K562 (cell line): ENCODE measurements around the gene IRF2. TPM values are rescaled to one million over a fixed set of nuclear protein-coding genes. Genes with fewer than 3 reads are reported as not detected.

Source experiments
- ATAC-seq: fragments of 200-7000 bp; cut with Tn5 transposase; 3 replicates; pipeline ENCODE4 v1.9.1; 2020; ENCODE audit warnings: moderate library complexity
- BruUV-seq: library from RNA; stranded (reverse); fragments of 400-500 nt; replicated peaks from 2 replicates; lab custom pipeline; 2021; lab: Mats Ljungman, UMichigan
- CTCF ChIA-PET: fragments of 300-600 bp; formaldehyde crosslinking; extraction: SDS; loops from one replicate; lab custom pipeline; 2021; ENCODE audit warnings: low intra/inter-chr PET ratio; lab: Yijun Ruan, JAX
- POLR2A ChIA-PET: fragments of 300-600, 350-650 bp; sonication (Branson Sonifier 250); formaldehyde crosslinking; extraction: SDS; loops from one replicate; lab custom pipeline; 2021; ENCODE audit warnings: antibody characterized with exemption, inconsistent platforms; lab: Yijun Ruan, JAX
- DNase-seq, 4 experiments: peaks; one replicate each; pipeline versions ENCODE4 v3.0.0 to v3.0.0-alpha.2; 2011 to 2018; ENCODE audit warnings: low spot score in 3 of 4, mixed read lengths in 3 of 4; ENCODE audit errors: extremely low read depth in 1 of 4
- FAIRE-seq: peaks from 2 replicates; lab custom pipeline; 2011; peaks lifted over from hg19 to GRCh38; lab: Jason Lieb, UNC
- H2AFZ ChIP-seq: 2 replicates; pipeline ENCODE4 v1.6.0; 2011; ENCODE audit warnings: low read depth, low read length, control low read depth, inconsistent platforms
- H3K27ac ChIP-seq: fragments of 200-600 bp; 3 replicates; pipeline ENCODE4 v1.8.0; 2011; ENCODE audit warnings: low read depth, mild to moderate bottlenecking, control low read depth, inconsistent platforms, low read length, moderate library complexity, mixed read lengths; ENCODE audit errors: extremely low read depth
- H3K27me3 ChIP-seq, 2 experiments: fragments of 300-600 bp in 1 of 2; 2 replicates in 1 of 2; 3 replicates in 1 of 2; pipeline versions ENCODE4 v1.6.0 to v1.8.0; 2011; ENCODE audit warnings: inconsistent platforms in 2 of 2, low read length in 2 of 2, mild to moderate bottlenecking in 1 of 2, mixed read lengths in 1 of 2, moderate library complexity in 1 of 2; ENCODE audit not compliant: control insufficient read depth in 2 of 2, insufficient read depth in 2 of 2
- H3K36me3 ChIP-seq: fragments of 300-600 bp; 3 replicates; pipeline ENCODE4 v1.8.0; 2011; ENCODE audit warnings: mild to moderate bottlenecking, low read length, inconsistent platforms; ENCODE audit not compliant: control insufficient read depth, insufficient read depth
- H3K4me1 ChIP-seq, 2 experiments: fragments of 200-600 bp in 1 of 2; replicated peaks in 1 of 2; 2 replicates in 1 of 2; 3 replicates in 1 of 2; pipeline versions ENCODE4 v1.5.1 to v1.8.0; 2011; ENCODE audit warnings: inconsistent platforms in 2 of 2, low read length in 2 of 2, mild to moderate bottlenecking in 1 of 2, mixed read lengths in 1 of 2, moderate library complexity in 1 of 2; ENCODE audit not compliant: control insufficient read depth in 2 of 2, insufficient read depth in 2 of 2
- H3K4me2 ChIP-seq: 2 replicates; pipeline ENCODE4 v1.6.1; 2011; ENCODE audit warnings: low read length, control low read depth, inconsistent platforms, mixed read lengths; ENCODE audit not compliant: insufficient read depth
- H3K4me3 ChIP-seq: fragments of 200-600 bp; sonication (generic), shearing (Covaris generic); 2 replicates; pipeline ENCODE4 v1.5.1; 2016; ENCODE audit warnings: control low read depth, inconsistent platforms
- H3K79me2 ChIP-seq: fragments of 200-600 bp; 3 replicates; pipeline ENCODE4 v1.8.0; 2011; ENCODE audit warnings: low read length, inconsistent platforms; ENCODE audit not compliant: control insufficient read depth, insufficient read depth
- H3K9ac ChIP-seq, 2 experiments: 2 replicates each; pipeline versions ENCODE4 v1.6.0 to v1.6.1; 2011; ENCODE audit warnings: low read depth in 2 of 2, low read length in 2 of 2, control low read depth in 1 of 2, inconsistent platforms in 1 of 2, mild to moderate bottlenecking in 1 of 2, mixed read lengths in 1 of 2; ENCODE audit not compliant: insufficient read depth in 1 of 2
- H3K9me1 ChIP-seq: one replicate; pipeline ENCODE4 v1.6.0; 2011; ENCODE audit warnings: inconsistent platforms, mild to moderate bottlenecking, low read length, moderate library complexity; ENCODE audit not compliant: control insufficient read depth, insufficient read depth
- H3K9me3 ChIP-seq: replicated peaks from 2 replicates; pipeline ENCODE4 v1.5.1; 2011; ENCODE audit warnings: low read depth, low read length, inconsistent platforms; ENCODE audit not compliant: control insufficient read depth, insufficient read depth
- H4K20me1 ChIP-seq: replicated peaks from 2 replicates; pipeline ENCODE4 v1.6.1; 2011; ENCODE audit warnings: low read length, inconsistent platforms, mixed read lengths; ENCODE audit not compliant: control insufficient read depth, insufficient read depth
- E2F3 ChIP-seq: fragments of 250-450 bp; sonication (Bioruptor Pico); IDR thresholded peaks from 2 replicates; pipeline ENCODE4 v1.4.0; 2020; ENCODE audit warnings: mild to moderate bottlenecking
- ILF3 ChIP-seq: fragments of 450-650 bp; IDR thresholded peaks from 2 replicates; pipeline ENCODE4 v1.6.1; 2018; ENCODE audit warnings: antibody characterized with exemption, mild to moderate bottlenecking, moderate library complexity, borderline replicate concordance
- KLF6 ChIP-seq: fragments of 250-450 bp; sonication (Bioruptor Pico); IDR thresholded peaks from 2 replicates; pipeline ENCODE4 v1.4.0; 2020; ENCODE audit warnings: mild to moderate bottlenecking, moderate library complexity, borderline replicate concordance
- LEF1 ChIP-seq: fragments of 450-650 bp; IDR thresholded peaks from 2 replicates; pipeline ENCODE4 v1.6.1; 2016; ENCODE audit warnings: mild to moderate bottlenecking
- MITF ChIP-seq: IDR thresholded peaks from 2 replicates; pipeline ENCODE4 v1.6.1; 2014; ENCODE audit warnings: antibody characterized with exemption
- NR1H2 ChIP-seq: sonication (generic); formaldehyde crosslinking; IDR thresholded peaks from 2 replicates; pipeline ENCODE4 v1.4.0; 2020; ENCODE audit warnings: mild to moderate bottlenecking, missing genetic modification reagents
- NR2C1 ChIP-seq, 2 experiments: fragments of 450-650 bp; IDR thresholded peaks; 2 replicates each; pipeline ENCODE4 v1.6.1; 2017; ENCODE audit warnings: mild to moderate bottlenecking in 2 of 2, antibody characterized with exemption in 1 of 2, inconsistent platforms in 1 of 2, missing compliant biosample characterization in 1 of 2, missing genetic modification characterization in 1 of 2
- PRPF4 ChIP-seq: fragments of 200-400 bp; formaldehyde crosslinking; IDR thresholded peaks from one replicate; pipeline ENCODE4 v1.6.1; 2017; ENCODE audit warnings: low read length, low read depth, mild to moderate bottlenecking; ENCODE audit not compliant: insufficient read depth, poor library complexity, severe bottlenecking
- WHSC1 ChIP-seq: IDR thresholded peaks from one replicate; pipeline ENCODE4 v1.6.1; 2012; ENCODE audit warnings: low read length, control low read depth, inconsistent platforms
- ZFX ChIP-seq: sonication (generic); formaldehyde crosslinking; IDR thresholded peaks from 2 replicates; pipeline ENCODE4 v1.8.0; 2022; ENCODE audit warnings: mild to moderate bottlenecking, missing genetic modification reagents, moderate library complexity
- ZNF184 ChIP-seq: sonication (generic); formaldehyde crosslinking; IDR thresholded peaks from 2 replicates; pipeline ENCODE4 v1.5.0; 2020; ENCODE audit warnings: missing genetic modification reagents
- ZNF232 ChIP-seq: sonication (generic); formaldehyde crosslinking; IDR thresholded peaks from 2 replicates; pipeline ENCODE4 v1.8.0; 2022; ENCODE audit warnings: mild to moderate bottlenecking, missing genetic modification reagents
- ZNF384 ChIP-seq: IDR thresholded peaks from 2 replicates; pipeline ENCODE4 v1.6.1; 2012; ENCODE audit warnings: low read depth, low read length, improper control_type of control experiment
- ZNF561 ChIP-seq: fragments of 450-650 bp; formaldehyde crosslinking; conservative IDR thresholded peaks from 2 replicates; pipeline ENCODE4 v1.4.0; 2020; ENCODE audit warnings: mild to moderate bottlenecking, moderate library complexity
- ZNF76 ChIP-seq: fragments of 250-450 bp; sonication (Bioruptor Pico); IDR thresholded peaks from 2 replicates; pipeline ENCODE4 v1.4.0; 2020; ENCODE audit warnings: mild to moderate bottlenecking, moderate library complexity, borderline replicate concordance
- WGBS: fragments of 100-300 bp; shearing (Covaris generic); methylation state at CpG from one replicate; pipeline ENCODE4 v1.1.6; 2016; ENCODE audit warnings: low coverage, mixed read lengths; ENCODE audit not compliant: insufficient coverage; ENCODE audit errors: missing lambda C conversion rate; 5-methylcytosine and 5-hydroxymethylcytosine counted together
- in situ Hi-C: fragments of 300-500 bp; cut with MboI; formaldehyde crosslinking; loops from 4 replicates; pipeline ENCODE4 v1.15.0; 2018; ENCODE audit warnings: inconsistent platforms, mixed read lengths
- intact Hi-C: fragments of 100-400 bp; cut with micrococcal nuclease; formaldehyde crosslinking; loops from 2 replicates; pipeline ENCODE4 v1.14.2; 2022
- polyA plus RNA-seq, 8 experiments: library from polyadenylated mRNA; depleted of rRNA in 4 of 8; stranded (reverse) in 5 of 8; unstranded in 3 of 8; fragments of >200 nt; fragmentation: Nextera tagmentation in 2 of 8; fragmentation: Illumina TruSeq in 1 of 8; extraction: Ambion mirVana in 2 of 8; extraction: Trizol in 1 of 8; gene quantifications; 2 replicates each; pipeline versions ENCODE4 v1.2.1 to v1.2.3, GENCODE V29; 2011 to 2014; ENCODE audit warnings: inconsistent platforms in 1 of 8, missing spikeins in 1 of 8
- total RNA-seq, 7 experiments: library from RNA; depleted of rRNA in 6 of 7; stranded (reverse); fragments of >200 nt in 6 of 7; fragmentation: Illumina TruSeq in 2 of 7; extraction: Trizol in 2 of 7; gene quantifications; 2 replicates each; pipeline versions ENCODE4 v1.2.1 to v1.2.3, GENCODE V29; 2011 to 2021; ENCODE audit warnings: low replicate concordance in 1 of 7

IRF2 gene
- total and polyA plus RNA-seq, 9 of the 15 experiments (the other 6 are each of a cell fraction or from before 2014, with no cell fraction given) = 7.1 to 17.1 (median 11.3) TPM

- H3K79me2 ChIP-seq = no peaks in the 10 kb centered on the region
- peak overlapping the region; percentile 95 for H2AFZ ChIP-seq
- POLR2A ChIA-PET = interaction anchor here (2.5 kb wide), 1 partner anchor 8 kb away, joined by 11 read pairs; no protein-coding TSS in a partner anchor
- H3K27me3 ChIP-seq = no peaks in the 10 kb centered on the region
- no peaks in the 10 kb centered on the region for H3K36me3 ChIP-seq
- H3K4me1 ChIP-seq = peaks cover 0 to 10% of the 10 kb centered on the region in 2 experiments; a peak in 3 of 5 replicates
- no peaks in the 10 kb centered on the region for H3K9me3 ChIP-seq
- H3K4me3 ChIP-seq = no peak overlapping the region
- no peaks in the 10 kb centered on the region for H4K20me1 ChIP-seq
- peak; percentile 6; the same call in 1 of the 3 replicates for ATAC-seq
- CTCF ChIA-PET = no interaction called here
- H3K9me1 ChIP-seq = no peaks in the 10 kb centered on the region
- no TSS peak for BruUV-seq
- no peak for TF ChIP-seq NR1H2
- TF ChIP-seq PRPF4 = no peak
- TF ChIP-seq KLF6 (CRISPR knock-in tag) = no peak
- no peak for TF ChIP-seq LEF1
- TF ChIP-seq ZNF76 (CRISPR knock-in tag) = no peak
- TF ChIP-seq ZNF232 (CRISPR knock-in tag) = no peak
- no peak for TF ChIP-seq NR2C1 (IDR thresholded peaks at IDR 0.05)
- no peak for TF ChIP-seq NR2C1 (tag; IDR thresholded peaks at IDR 0.05)
- no peak for TF ChIP-seq MITF
- no peak for TF ChIP-seq WHSC1
- TF ChIP-seq ZNF384 = no peak
- TF ChIP-seq ZNF561 (CRISPR knock-in tag) = no peak
- TF ChIP-seq ZNF184 (CRISPR knock-in tag) = no peak
- TF ChIP-seq E2F3 (CRISPR knock-in tag) = no peak
- no peak for TF ChIP-seq ILF3
- TF ChIP-seq ZFX (CRISPR knock-in tag) = no peak
- H3K4me2 ChIP-seq = no peak overlapping the region
- no peak for DNase-seq
- in situ Hi-C loops (no loop called here), intact Hi-C loops (no loop called here)
- WGBS = 50% methylated on average over 5 of the region's 5 CpGs
- H3K27ac ChIP-seq = peak overlapping the region; percentile 65; the same call in 1 of the 3 replicates
- H3K9ac ChIP-seq = 0 out of 4 replicates have a peak overlapping the region, but pooled peaks of 1 of the 2 experiments have one; percentile 12
- FAIRE-seq = no peak
Measured at GRCh38 chr4:184355857-184356256, 118.5 kb downstream of the IRF2 start.
